Skeletal muscle tissue (tissue), 4 donors: ENCODE results near the gene GAD1. TPM values are rescaled to one million over a fixed set of nuclear protein-coding genes. Genes with fewer than 3 reads are reported as not detected.
A peak's percentile ranks its signal among the peaks of the same experiment; 100 is the strongest.

Experiments
- H3K27ac ChIP-seq: one replicate; pipeline ENCODE4 v1.7.0; 2013; ENCODE audit warnings: mild to moderate bottlenecking, low read depth, low read length, inconsistent platforms
- H3K27me3 ChIP-seq, 3 donors: one replicate each; pipeline ENCODE4 v1.7.0; 2013; ENCODE audit warnings: low read length in 3 of 3; ENCODE audit not compliant: control insufficient read depth in 3 of 3, insufficient read depth in 3 of 3
- H3K36me3 ChIP-seq, 3 donors: one replicate each; pipeline ENCODE4 v1.7.0; 2013; ENCODE audit warnings: low read length in 3 of 3; ENCODE audit not compliant: control insufficient read depth in 3 of 3, insufficient read depth in 3 of 3
- H3K4me1 ChIP-seq, 3 donors: one replicate each; pipeline ENCODE4 v1.7.0; 2013; ENCODE audit warnings: low read length in 3 of 3, mild to moderate bottlenecking in 3 of 3; ENCODE audit not compliant: control insufficient read depth in 3 of 3, insufficient read depth in 3 of 3
- H3K4me3 ChIP-seq, 3 donors: one replicate each; pipeline ENCODE4 v1.7.0; 2013; ENCODE audit warnings: low read length in 3 of 3
- H3K9ac ChIP-seq, 3 donors: one replicate each; pipeline ENCODE4 v1.7.0; 2013; ENCODE audit warnings: low read length in 3 of 3, mild to moderate bottlenecking in 3 of 3, moderate library complexity in 2 of 3, low read depth in 1 of 3
- H3K9me3 ChIP-seq, 3 donors: one replicate each; pipeline ENCODE4 v1.7.0; 2013; ENCODE audit warnings: low read length in 3 of 3; ENCODE audit not compliant: control insufficient read depth in 3 of 3
- total RNA-seq: library from RNA; depleted of rRNA; stranded (reverse); fragments of >200 nt; gene quantifications from one replicate; pipeline ENCODE4 v1.2.3, GENCODE V29; 2014
- donor health status: Osteomylitis.

The GAD1 gene
- total RNA-seq, 1 donor from 2014 or later, result 0.52 TPM

GRCh38 chr2:170823088-170823897 lies 6.6 kb downstream of the GAD1 start:
- Histone ChIP-seq H3K36me3 (no peaks in the 10 kb centered on the region), H3K9ac (peak overlapping the region in 2 of 3 donors; percentile 38 to 66), H3K9me3 (no peaks in the 10 kb centered on the region), H3K4me1 (peaks cover 38 to 47% (median 45%) of the 10 kb centered on the region in 3 donors), H3K27ac (no peak overlapping the region), H3K4me3 (peak overlapping the region in 2 of 3 donors; percentile 63 to 70), H3K27me3 (peaks cover 65 to 81% (median 77%) of the 10 kb centered on the region in 3 donors)

GRCh38 chr2:170823898-170824215 lies 7.2 kb downstream of the GAD1 start:
- Histone ChIP-seq H3K9me3 (no peaks in the 10 kb centered on the region), H3K4me1 (peaks cover 33 to 41% (median 40%) of the 10 kb centered on the region in 3 donors), H3K4me3 (peak overlapping the region in 1 of 3 donors; percentile 41), H3K27me3 (peaks cover 65 to 81% (median 77%) of the 10 kb centered on the region in 3 donors), H3K36me3 (no peaks in the 10 kb centered on the region), H3K9ac (peak overlapping the region in 1 of 3 donors; percentile 16), H3K27ac (no peak overlapping the region)

GRCh38 chr2:170824526-170825015 lies 7.9 kb downstream of the GAD1 start:
- Histone ChIP-seq H3K36me3 (no peaks in the 10 kb centered on the region), H3K4me3 (no peak overlapping the region), H3K27ac (no peak overlapping the region), H3K9ac (no peak overlapping the region), H3K9me3 (no peaks in the 10 kb centered on the region), H3K27me3 (peaks cover 63 to 79% (median 74%) of the 10 kb centered on the region in 3 donors), H3K4me1 (peaks cover 31 to 39% (median 37%) of the 10 kb centered on the region in 3 donors)

- Histone ChIP-seq H3K9ac (no peak overlapping the region), H3K27me3 (peaks cover 36 to 45% (median 44%) of the 10 kb centered on the region in 3 donors), H3K9me3 (no peaks in the 10 kb centered on the region), H3K27ac (no peak overlapping the region), H3K4me1 (peaks cover under 1 to 7% (median 3%) of the 10 kb centered on the region in 3 donors), H3K4me3 (no peak overlapping the region), H3K36me3 (no peaks in the 10 kb centered on the region)
Measured at GRCh38 chr2:170827841-170828532, 11.3 kb downstream of the GAD1 start.

GRCh38 chr2:170828533-170828916 lies 11.8 kb downstream of the GAD1 start:
- H3K9ac ChIP-seq, result no peak overlapping the region
- no peak overlapping the region for H3K4me3 ChIP-seq
- no peaks in the 10 kb centered on the region for H3K9me3 ChIP-seq
- no peak overlapping the region for H3K27ac ChIP-seq
- no peaks in the 10 kb centered on the region for H3K36me3 ChIP-seq
- peaks cover 36 to 41% (median 40%) of the 10 kb centered on the region in 3 donors for H3K27me3 ChIP-seq
- H3K4me1 ChIP-seq, result peaks cover 0 to 4% (median 0%) of the 10 kb centered on the region in 3 donors

- Histone ChIP-seq H3K9me3 (no peaks in the 10 kb centered on the region), H3K4me1 (no peaks in the 10 kb centered on the region), H3K9ac (no peak overlapping the region), H3K4me3 (no peak overlapping the region), H3K27ac (no peak overlapping the region), H3K36me3 (no peaks in the 10 kb centered on the region), H3K27me3 (peaks cover 32 to 36% (median 35%) of the 10 kb centered on the region in 3 donors)
Measured at GRCh38 chr2:170829036-170829435, 12.3 kb downstream of the GAD1 start.

GRCh38 chr2:170830166-170830565 lies 13.5 kb downstream of the GAD1 start:
- Histone ChIP-seq H3K27ac (no peak overlapping the region), H3K27me3 (peaks cover 26 to 33% (median 29%) of the 10 kb centered on the region in 3 donors), H3K36me3 (no peaks in the 10 kb centered on the region), H3K4me1 (no peaks in the 10 kb centered on the region), H3K9me3 (no peaks in the 10 kb centered on the region), H3K9ac (no peak overlapping the region), H3K4me3 (no peak overlapping the region)

- H3K36me3 ChIP-seq, result no peaks in the 10 kb centered on the region
- no peak overlapping the region for H3K9ac ChIP-seq
- no peak overlapping the region for H3K4me3 ChIP-seq
- no peaks in the 10 kb centered on the region for H3K4me1 ChIP-seq
- H3K27ac ChIP-seq, result no peak overlapping the region
- H3K9me3 ChIP-seq, result no peaks in the 10 kb centered on the region
- peaks cover 22 to 26% (median 25%) of the 10 kb centered on the region in 3 donors for H3K27me3 ChIP-seq
Measured at GRCh38 chr2:170831115-170831514, 14.4 kb downstream of the GAD1 start.

GRCh38 chr2:170836027-170836426 lies 19.3 kb downstream of the GAD1 start:
- no peaks in the 10 kb centered on the region for H3K36me3 ChIP-seq
- H3K4me3 ChIP-seq, result no peak overlapping the region
- H3K27me3 ChIP-seq, result peaks cover 0 to under 1% (median 0%) of the 10 kb centered on the region in 3 donors
- no peak overlapping the region for H3K27ac ChIP-seq
- no peaks in the 10 kb centered on the region for H3K4me1 ChIP-seq
- no peak overlapping the region for H3K9ac ChIP-seq
- H3K9me3 ChIP-seq, result no peaks in the 10 kb centered on the region

GRCh38 chr2:170840717-170841210 lies 24.1 kb downstream of the GAD1 start:
- H3K27ac ChIP-seq, result no peak overlapping the region
- H3K27me3 ChIP-seq, result no peaks in the 10 kb centered on the region
- H3K9ac ChIP-seq, result no peak overlapping the region
- no peaks in the 10 kb centered on the region for H3K9me3 ChIP-seq
- no peak overlapping the region for H3K4me3 ChIP-seq
- no peaks in the 10 kb centered on the region for H3K4me1 ChIP-seq
- no peaks in the 10 kb centered on the region for H3K36me3 ChIP-seq
